ENCODE results near the gene TCAP.

- TF ChIP-seq CTCF (conservative IDR thresholded peaks at IDR 0.05 in 1 of 2, IDR thresholded peaks at IDR 0.05 in 1 of 2; ENCODE audit: extremely low read depth in 1 of 2, insufficient read depth in 1 of 2, low read depth in 1 of 2, low read length in 2 of 2) = no peak
- no peak for TF ChIP-seq EZH2 (IDR thresholded peaks at IDR 0.05; ENCODE audit: borderline replicate concordance, low read length)
Observed at GRCh38 chr17:39673335-39674081, 8.4 kb downstream of the TCAP start.

All from mammary epithelial cell (primary cell).